ENCODE measurements around the gene EIF3A. TPM values are rescaled to one million over a fixed set of nuclear protein-coding genes. Genes with fewer than 3 reads are reported as not detected.
"Not testable (repeated sequence)": the region's sequence is repeated elsewhere in the genome, so short reads cannot be mapped to it uniquely, and the experiment has no call there.

Gene EIF3A
- total RNA-seq: 45.7 TPM

- peak; percentile 96 for DNase-seq (ENCODE audit: low spot score)
- ATAC-seq: peak; percentile 84
Measured at GRCh38 chr10:119080521-119081259, at the start of gene EIF3A. EIF3A (minus strand) TSS chr10:119080817; CDS start chr10:119080676, 141 bp downstream.

- DNase-seq (ENCODE audit: low spot score) (no peak), ATAC-seq (no peak)
Measured at GRCh38 chr10:119129721-119130120, 49.1 kb upstream of the EIF3A start.

GRCh38 chr10:119125942-119126341, 45.3 kb upstream of the EIF3A start:
- no peak for DNase-seq (ENCODE audit: low spot score)
- no peak for ATAC-seq

GRCh38 chr10:119120875-119121274, 40.3 kb upstream of the EIF3A start:
- no peak for ATAC-seq
- no peak for DNase-seq (ENCODE audit: low spot score)

- peak; percentile 86 for ATAC-seq
- peak; percentile 65 for DNase-seq (ENCODE audit: low spot score)
Measured at GRCh38 chr10:119120413-119120867, 39.8 kb upstream of the EIF3A start.

GRCh38 chr10:119119400-119119799, 38.8 kb upstream of the EIF3A start:
- DNase-seq (ENCODE audit: low spot score) (no peak), ATAC-seq (no peak)

GRCh38 chr10:119118231-119118630, 37.6 kb upstream of the EIF3A start:
- no peak for ATAC-seq

GRCh38 chr10:119116326-119116951, 35.8 kb upstream of the EIF3A start:
- DNase-seq (ENCODE audit: low spot score) (no peak), ATAC-seq (peak; percentile 23)

More at GRCh38 chr10:119118231-119118630, 37.6 kb upstream of the EIF3A start:
- DNase-seq (ENCODE audit: low spot score): no peak

- no peak for DNase-seq (ENCODE audit: low spot score)
- no peak for ATAC-seq
Measured at GRCh38 chr10:119115926-119116325, 35.3 kb upstream of the EIF3A start.

- DNase-seq (ENCODE audit: low spot score) (peak; percentile 66), ATAC-seq (peak; percentile 79)
Measured at GRCh38 chr10:119113751-119114732, 33.4 kb upstream of the EIF3A start.

GRCh38 chr10:119112056-119112455, 31.4 kb upstream of the EIF3A start:
- DNase-seq (ENCODE audit: low spot score): no peak
- ATAC-seq: no peak

- not testable (repeated sequence) for ATAC-seq
Measured at GRCh38 chr10:119107771-119108170, 27.2 kb upstream of the EIF3A start.

GRCh38 chr10:119107106-119107505, 26.5 kb upstream of the EIF3A start:
- not testable (repeated sequence) for ATAC-seq; DNase-seq (ENCODE audit: low spot score)

More at GRCh38 chr10:119107771-119108170, 27.2 kb upstream of the EIF3A start:
- not testable (repeated sequence) for DNase-seq (ENCODE audit: low spot score)

GRCh38 chr10:119105899-119106298, 25.3 kb upstream of the EIF3A start:
- not testable (repeated sequence) for ATAC-seq; DNase-seq (ENCODE audit: low spot score)

GRCh38 chr10:119105155-119105554, 24.5 kb upstream of the EIF3A start:
- DNase-seq (ENCODE audit: low spot score): no peak
- no peak for ATAC-seq

- peak; percentile 33 for ATAC-seq
- peak; percentile 59 for DNase-seq (ENCODE audit: low spot score)
Measured at GRCh38 chr10:119104654-119105015, 24.0 kb upstream of the EIF3A start.

- DNase-seq (ENCODE audit: low spot score) (peak; percentile 86), ATAC-seq (peak; percentile 95)
Measured at GRCh38 chr10:119103903-119104653, 23.5 kb upstream of the EIF3A start, which contains the start of gene DENND10. DENND10 (plus strand) TSS chr10:119104113; CDS start chr10:119104143, 30 bp downstream.

- DNase-seq (ENCODE audit: low spot score): no peak
Measured at GRCh38 chr10:119103241-119103902, 22.8 kb upstream of the EIF3A start.

GRCh38 chr10:119101366-119102098, 20.9 kb upstream of the EIF3A start:
- no peak for ATAC-seq
- no peak for DNase-seq (ENCODE audit: low spot score)

More at GRCh38 chr10:119103241-119103902, 22.8 kb upstream of the EIF3A start:
- no peak for ATAC-seq
